ENCODE results near the gene MAG.
A peak's percentile ranks its signal among the peaks of the same experiment; 100 is the strongest.

The MAG gene

GRCh38 chr19:35321291-35321690, 29.3 kb downstream of the MAG start:
- DNase-seq: no peak

- DNase-seq: no peak
Measured at GRCh38 chr19:35322014-35322413, 30.1 kb downstream of the MAG start.

GRCh38 chr19:35327642-35328041, 35.7 kb downstream of the MAG start:
- peak; percentile 49 for DNase-seq

GRCh38 chr19:35328851-35329285, 36.9 kb downstream of the MAG start, which contains the start of gene CD22:
TSS of gene CD22 (plus strand) at chr19:35329187. CDS start at chr19:35332041, 2,854 bp downstream.
- peak; percentile 34 for DNase-seq

- DNase-seq: no peak
Measured at GRCh38 chr19:35329323-35329722, 37.4 kb downstream of the MAG start.

GRCh38 chr19:35330475-35330874, 38.5 kb downstream of the MAG start:
- peak; percentile 5 for DNase-seq

GRCh38 chr19:35331551-35332214, 39.7 kb downstream of the MAG start:
- no peak for DNase-seq

- DNase-seq: no peak
Measured at GRCh38 chr19:35332817-35333216, 40.9 kb downstream of the MAG start.

- no peak for DNase-seq
Measured at GRCh38 chr19:35334144-35334753, 42.3 kb downstream of the MAG start.

- DNase-seq: no peak
Measured at GRCh38 chr19:35336166-35336955, 44.4 kb downstream of the MAG start.

GRCh38 chr19:35337097-35337983, 45.4 kb downstream of the MAG start:
- no peak for DNase-seq

- DNase-seq: no peak
Measured at GRCh38 chr19:35337984-35338296, 46.0 kb downstream of the MAG start.

GRCh38 chr19:35340431-35340830, 48.5 kb downstream of the MAG start:
- DNase-seq: no peak

GRCh38 chr19:35341006-35341405, 49.0 kb downstream of the MAG start:
- DNase-seq: no peak

- DNase-seq: no peak
Measured at GRCh38 chr19:35341565-35342225, 49.7 kb downstream of the MAG start.

GRCh38 chr19:35342430-35342829, 50.5 kb downstream of the MAG start:
- no peak for DNase-seq

- DNase-seq: no peak
Measured at GRCh38 chr19:35344511-35345031, 52.6 kb downstream of the MAG start.

- DNase-seq: no peak
Measured at GRCh38 chr19:35345671-35346111, 53.7 kb downstream of the MAG start.

- DNase-seq: no peak
Measured at GRCh38 chr19:35346193-35347052, 54.5 kb downstream of the MAG start.

GRCh38 chr19:35347171-35347929, 55.4 kb downstream of the MAG start, which contains the start of gene FFAR1:
TSS of gene FFAR1 (plus strand) at chr19:35347902. CDS start at chr19:35351552, 3,650 bp downstream.
- peak; percentile 33 for DNase-seq
